Stromal cell of bone marrow (primary cell): ENCODE measurements around the gene TTC39C.

Experiments used
- DNase-seq: peaks from one replicate; pipeline ENCODE4 v3.0.0-alpha.2; 2012; ENCODE audit warnings: low read depth

TTC39C gene

DNA sequence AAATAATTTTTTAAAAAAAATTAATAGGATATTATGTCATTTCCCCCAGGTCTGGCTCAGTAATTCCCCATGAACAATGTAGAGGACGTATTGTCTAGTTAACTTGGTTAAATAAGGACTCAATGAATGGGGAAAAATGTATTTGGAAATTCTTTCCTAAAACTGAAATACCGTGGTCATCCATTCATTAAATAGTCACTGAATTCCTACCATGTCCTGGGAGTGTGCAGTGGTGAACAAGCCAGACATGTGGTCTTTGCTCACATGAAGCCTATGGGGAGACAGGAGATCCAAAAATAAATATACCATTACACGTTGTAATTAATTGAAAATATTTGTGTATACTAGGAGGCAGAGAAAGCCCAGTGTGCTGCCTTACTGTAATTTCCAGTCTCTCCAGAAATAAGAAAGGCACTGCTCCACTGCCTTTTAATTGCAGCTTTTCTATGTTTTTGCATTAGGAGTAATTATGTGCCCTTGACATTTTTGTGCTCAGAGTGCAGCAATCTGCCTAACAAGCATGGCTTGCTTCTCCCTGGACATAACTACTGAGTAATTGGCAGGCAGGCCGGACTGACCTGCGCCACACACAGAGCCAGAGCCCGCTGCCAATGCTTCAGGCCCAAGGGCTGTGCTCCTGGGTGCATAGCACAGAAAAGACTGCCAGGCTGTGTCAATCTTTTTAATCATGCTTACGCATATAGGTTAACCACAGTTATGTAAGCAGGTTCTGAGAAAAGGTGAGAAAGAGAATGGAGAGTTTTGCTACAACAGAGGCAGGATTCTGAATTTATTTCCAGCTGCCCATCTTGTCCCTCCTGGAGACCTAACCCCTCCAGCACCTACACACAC is 22.2 kb upstream of the TTC39C start:
- DNase-seq = no peak

DNA sequence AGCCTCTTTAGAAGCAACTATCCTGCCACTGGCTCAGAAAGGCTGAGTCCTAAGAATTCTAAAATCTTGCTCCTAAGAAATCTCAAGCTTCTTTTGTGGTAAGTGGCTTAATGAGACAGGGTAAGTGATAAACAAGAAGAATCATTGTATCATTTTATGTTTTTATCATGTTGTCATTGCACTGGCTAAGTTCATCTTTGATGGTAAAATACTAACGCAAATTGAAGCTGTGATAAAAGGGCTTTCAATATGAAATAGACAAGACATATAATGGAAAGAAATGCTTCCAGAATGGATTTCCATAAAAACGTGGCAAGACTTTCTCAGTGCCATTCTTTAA is 21.6 kb upstream of the TTC39C start:
- DNase-seq = no peak

DNA sequence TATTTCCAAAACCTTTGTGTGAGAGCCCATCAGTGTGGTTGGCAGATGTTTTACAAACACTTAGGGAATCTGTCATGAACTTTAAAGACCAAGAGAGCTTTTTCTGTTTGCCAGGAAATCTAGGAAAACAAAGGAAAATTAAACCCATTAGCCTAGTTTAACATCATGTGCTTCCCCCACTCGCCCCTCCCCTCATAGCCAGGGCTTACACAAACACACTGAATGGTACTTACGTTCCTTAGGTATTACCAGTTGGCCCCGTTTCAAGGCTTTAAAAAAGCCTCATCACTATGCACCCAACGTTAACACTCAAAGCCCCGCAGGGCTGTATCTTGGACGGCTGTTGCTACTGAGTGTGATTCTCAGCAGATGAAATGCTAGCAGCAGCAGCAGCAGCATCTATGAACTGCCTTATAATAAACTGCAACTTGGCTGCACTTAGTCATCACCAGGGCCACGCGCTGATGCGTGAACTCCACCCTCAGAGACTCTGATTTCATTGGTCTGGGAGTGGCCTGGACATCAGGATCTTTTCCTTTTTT is 20.1 kb upstream of the TTC39C start:
- DNase-seq = peak; percentile 80

DNA sequence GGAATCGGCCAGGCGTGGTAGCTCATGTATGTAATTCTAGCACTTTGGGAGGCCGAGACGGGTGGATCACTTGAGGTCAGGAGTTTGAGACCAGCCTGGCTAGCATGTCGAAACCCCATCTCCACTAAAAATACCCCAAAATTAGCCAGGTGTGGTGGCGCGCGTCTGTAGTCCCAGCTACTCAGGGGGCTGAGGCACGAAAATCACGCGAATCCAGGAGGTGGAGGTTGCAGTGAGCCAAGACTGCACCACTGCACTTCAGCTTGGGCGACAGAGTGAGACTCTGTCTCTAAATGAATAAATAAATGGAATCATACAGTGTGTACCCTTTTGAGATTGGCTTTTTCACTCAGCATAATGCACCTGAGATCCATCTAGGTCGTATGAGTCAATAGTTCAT is 19.4 kb upstream of the TTC39C start:
- DNase-seq = no peak

DNA sequence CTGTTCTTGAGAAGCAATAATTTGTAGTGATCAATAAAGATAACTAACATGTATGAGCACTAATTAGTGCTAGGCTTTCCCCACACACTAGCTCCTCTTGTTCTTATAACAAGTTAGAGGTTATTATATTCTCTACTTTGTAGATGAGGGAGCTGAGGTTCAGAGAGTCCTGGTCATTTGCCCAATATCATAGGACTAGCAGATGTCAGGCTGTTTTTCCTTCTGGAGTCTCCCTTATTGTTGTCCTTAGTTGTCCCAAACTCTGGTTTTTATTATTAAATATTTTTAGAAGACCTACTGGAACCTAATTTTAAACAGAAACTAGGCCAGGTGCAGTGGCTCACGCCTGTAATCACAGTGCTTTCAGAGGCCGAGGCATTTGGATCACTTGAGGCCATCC is 16.5 kb upstream of the TTC39C start:
- no peak for DNase-seq

DNA sequence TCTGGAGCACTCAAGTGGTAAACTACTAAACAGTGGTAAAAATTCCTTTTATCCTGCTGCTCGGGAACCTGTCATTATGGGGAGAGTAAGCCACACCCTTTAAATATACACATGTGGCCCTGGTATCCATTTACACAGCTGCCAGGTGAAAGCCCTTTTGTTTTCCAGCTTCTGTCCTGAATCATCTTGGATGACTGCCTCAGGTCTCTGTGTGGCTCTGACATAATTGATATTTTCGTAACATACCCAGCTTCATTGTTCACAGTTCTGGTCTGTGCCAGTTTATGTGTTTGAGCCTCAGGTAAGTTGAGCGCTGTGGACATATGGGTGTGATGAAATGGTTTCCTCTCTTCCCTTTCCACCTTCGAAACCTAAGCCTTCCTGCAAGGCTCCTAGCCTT is 15.7 kb upstream of the TTC39C start:
- no peak for DNase-seq

DNA sequence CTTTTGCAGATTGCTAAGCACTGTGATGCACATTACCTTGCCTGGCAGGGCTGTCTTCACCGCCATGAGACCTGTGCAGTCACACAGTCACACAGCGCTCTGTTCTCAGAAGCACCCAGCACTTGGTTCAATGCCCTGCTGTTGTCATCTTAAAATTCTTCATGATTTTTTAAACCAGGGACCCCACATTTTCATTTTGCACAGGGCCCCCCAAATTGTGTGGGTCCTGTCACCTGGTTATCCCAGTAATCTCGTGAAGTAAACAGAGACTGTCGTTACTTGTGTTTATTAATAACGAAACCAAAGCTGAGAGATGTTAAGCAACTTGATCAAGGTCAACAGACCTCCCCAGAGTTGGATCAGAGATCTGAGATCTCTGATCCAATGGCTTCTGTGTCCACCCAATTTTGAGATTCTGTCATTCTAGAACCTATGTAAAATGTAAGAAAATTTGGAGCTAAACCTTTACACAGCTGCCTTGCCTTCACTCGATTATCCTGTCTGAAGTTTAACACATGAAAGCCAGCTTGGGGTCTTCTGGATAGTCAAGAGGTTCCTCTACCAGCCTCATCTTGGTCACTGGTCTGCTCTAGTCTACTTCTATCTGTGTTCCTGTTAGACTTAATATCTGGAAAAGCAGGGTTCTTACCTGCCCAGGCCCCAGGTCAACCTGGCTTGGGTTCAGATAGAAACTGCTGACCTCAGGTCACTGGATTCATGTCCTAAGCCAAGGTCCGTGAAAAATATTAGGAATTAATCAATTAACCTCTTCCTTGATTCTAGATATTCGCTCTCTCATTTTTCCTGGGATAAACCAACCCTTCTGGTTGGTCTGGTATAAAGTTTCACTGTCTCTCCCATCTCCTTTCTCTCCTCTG is 13.7 kb upstream of the TTC39C start:
- DNase-seq = no peak

DNA sequence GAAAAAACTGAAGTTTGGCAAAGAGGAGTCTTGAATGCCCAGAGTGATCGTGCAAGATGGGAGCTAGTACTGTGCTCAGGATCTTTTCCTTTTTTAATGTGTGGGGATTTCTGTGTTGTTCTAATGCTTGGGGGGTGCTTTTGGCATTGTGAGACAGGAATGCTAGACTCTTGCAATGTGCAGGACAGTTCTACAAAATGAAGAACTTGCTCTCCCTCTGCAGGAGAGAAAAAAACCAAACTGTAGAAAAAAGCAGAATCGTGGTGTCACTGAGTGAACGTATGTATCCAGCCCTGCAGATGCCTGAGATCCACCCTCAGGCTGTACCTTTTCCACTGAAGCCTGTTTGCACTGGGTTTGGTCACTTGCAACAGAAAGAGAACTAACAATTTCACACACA is 12.1 kb upstream of the TTC39C start:
- DNase-seq = no peak

DNA sequence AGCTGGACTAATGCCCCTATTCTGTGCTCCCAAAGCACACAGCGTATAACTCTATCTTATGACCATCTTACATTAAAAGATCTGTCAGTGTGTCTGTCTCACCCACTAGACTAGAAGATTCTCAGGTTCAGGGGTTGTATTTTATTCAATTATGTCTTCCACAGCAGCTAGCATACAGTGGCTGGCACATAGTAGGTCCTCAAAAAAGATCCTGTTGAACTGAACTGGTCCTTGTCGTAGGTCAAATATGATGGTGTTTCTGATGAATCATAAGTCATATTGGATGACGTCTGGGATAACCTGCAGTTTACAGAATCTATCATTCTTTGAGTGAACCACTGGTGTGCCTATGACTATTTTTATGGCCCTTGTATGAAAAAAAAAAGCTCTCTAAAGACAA is 11.3 kb upstream of the TTC39C start:
- no peak for DNase-seq

DNA sequence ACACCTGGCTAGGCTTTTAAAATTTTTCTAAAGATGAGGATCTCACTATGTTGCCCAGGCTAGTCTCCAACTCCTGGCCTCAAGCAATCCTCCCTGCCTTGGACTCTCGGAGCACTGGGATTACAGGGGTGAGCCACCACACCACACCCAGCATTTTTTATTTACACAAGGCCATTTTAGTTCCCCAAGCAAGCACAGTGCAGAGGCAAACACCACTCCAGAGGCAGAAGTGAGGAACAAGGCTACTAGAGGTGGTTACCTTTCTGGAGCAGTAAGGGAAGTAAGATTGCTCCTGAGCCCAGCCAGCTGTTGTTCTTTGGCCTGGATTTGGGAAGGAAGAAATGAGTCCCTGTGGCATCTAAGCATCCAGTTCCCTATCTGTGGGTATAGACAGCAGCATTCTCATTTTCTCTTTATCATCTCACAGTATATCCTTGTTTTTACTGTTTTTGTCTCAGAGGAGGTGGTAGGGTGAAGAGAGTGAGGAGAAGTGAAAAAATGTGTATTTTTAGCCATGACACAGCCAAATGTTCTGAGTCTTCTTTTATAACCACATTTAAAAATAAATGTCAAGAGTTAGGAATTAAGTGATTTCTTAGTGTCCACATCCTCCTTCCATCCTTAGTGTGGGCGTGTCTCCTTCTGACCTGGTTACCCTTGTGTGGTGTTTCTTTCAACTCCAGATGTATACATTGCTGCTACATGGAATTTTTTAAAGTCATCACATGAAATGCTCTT is 10.5 kb upstream of the TTC39C start:
- no peak for DNase-seq

DNA sequence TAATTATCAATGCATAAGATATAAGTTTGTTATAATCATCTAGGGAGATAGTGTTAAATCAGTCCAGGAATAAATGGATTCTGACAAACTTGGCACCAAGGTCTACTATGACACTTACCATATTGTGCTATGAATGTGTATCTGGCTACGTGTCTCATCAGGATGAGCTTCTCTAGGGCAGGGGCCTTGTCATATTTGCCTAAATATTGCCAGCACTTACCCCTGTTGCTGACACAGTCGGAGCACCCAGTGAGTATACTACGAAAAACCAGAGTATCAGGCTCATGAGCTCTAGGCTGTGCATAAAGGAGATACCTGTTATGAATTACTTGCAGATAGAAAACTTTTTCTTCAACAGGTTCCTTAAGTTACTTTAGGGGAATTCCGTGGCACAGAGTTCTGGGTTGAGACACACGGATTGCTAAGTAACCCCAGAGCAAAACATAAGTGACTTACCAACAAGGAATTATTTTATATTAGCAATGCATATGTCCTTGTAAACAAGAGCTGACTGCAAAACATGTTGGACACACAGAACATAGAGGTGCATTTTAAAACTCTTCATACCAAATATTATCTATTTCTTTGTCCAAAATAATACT is 7.7 kb upstream of the TTC39C start:
- no peak for DNase-seq

DNA sequence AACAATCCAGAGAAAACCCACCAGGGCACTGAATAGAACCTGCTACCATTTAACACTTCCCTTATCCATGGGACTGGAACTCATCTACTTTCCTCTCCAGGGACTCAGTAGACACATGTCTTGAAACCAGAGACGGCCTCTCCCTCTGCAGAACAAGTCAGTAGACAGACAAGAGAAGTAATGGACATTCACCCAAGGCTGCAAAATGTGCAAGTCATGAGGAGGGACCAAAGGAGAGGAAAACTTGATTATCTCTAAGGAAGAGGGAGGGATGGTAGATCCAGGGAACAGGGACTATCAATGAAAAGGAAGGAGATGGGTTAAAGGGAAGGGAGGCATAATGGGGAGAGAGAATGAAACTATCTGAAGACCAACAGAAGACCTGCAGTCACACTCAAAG is 5.3 kb upstream of the TTC39C start:
- no peak for DNase-seq

DNA sequence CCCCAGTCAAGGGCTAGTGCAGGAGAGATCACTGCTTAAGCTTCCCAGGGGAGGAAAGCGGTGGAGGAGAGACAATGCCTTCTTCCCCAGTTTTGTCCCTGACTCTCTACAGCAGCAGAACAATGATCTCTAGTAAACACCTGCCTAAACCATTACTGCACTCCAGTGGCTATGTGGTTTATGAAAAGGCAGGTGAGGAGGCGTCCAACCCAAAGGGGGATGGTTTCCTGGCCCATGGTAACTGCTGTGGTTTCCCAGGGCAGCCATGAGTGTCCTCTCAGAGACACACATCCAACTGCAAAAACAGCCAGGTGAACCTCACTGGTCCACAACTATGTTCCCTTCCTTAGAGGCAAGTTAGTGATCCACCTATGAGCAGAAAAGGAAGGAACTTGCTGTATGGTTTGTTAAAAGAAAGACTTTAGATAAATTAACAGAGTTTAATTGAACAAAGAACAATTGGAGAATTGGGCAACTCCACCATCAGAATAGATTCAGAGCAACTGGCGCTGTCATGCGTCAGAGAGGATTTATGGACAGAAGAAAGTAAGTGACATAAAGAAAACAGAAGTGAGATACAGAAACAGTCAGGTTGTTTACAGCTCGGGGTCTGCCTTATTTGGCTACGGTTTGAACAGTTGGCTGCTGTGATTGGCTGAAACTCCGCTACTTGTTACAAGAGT is 4.8 kb upstream of the TTC39C start:
- DNase-seq = no peak

DNA sequence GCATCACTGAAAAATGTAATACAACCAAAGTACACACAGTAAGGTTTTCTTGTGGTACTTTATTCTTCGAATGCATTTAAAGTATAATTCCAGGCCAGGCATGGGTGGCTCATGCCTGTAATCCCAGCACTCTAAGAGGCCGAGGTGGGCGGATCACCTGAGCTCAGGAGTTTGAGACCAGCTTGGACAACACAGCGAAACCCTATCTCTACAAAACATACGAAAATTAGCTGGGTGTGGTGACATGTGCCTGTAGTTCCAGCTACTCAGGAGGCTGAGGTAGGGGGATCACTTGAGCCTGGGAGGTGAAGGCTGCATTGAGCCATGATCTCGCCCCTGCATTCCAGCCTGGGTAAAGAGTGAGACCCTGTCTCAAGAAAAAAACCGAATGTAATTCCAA is 3.9 kb upstream of the TTC39C start:
- DNase-seq = no peak

DNA sequence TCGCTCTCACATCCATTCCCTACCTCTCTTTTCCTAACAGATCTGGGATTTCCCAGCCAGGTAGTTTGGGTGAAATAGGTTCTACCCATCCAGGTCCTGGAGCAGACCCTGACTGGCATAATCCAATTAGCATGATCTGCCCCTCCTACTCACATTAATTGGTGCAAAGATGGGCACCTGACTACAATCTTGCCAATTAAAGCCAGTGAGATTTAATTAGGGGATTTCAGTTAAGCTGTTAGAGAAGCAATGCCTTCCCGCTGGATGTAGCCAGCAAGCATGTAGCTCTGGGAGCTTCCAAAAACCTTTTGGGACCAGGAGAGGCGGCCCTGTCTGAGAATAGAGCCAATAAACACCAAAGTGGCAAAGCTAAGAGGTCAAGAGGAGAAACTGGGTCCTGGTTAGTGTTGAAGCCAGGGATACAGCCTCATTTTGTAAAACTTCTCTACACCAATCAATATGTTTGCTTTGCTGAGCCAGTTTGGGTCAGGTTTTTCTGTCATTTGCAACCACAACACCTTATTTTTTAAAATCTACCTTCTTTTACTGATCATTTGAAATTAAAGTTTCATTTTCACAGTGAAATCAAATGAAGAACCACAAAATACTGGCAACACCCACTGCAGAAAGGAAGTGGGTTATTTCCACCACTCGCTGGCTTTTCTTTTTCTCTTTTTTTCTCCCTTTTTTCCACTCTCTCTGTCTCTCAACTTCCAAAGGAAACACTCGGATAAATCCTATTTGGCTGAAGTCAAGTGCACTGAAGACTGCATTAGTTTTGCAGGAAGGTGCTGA is 3.2 kb upstream of the TTC39C start:
- no peak for DNase-seq

DNA sequence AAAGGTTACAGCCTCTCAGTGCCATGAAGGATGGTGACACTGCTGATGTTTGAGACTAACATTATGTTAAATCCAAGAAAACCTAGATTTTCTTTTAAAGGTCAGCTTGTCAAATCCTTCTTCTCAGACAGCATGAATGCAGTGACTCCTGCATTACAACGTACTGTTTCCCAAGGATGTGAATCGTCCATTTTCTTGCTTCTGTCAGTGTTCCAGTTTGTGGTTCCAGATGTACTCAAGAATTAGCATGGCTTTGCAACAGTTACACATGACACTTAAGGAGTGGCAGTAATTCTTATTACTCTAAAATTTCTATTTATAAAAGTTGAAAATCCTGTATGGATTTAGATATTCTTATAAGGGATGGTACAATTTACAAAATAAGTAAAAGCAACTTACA is 1.5 kb upstream of the TTC39C start:
- no peak for DNase-seq

DNA sequence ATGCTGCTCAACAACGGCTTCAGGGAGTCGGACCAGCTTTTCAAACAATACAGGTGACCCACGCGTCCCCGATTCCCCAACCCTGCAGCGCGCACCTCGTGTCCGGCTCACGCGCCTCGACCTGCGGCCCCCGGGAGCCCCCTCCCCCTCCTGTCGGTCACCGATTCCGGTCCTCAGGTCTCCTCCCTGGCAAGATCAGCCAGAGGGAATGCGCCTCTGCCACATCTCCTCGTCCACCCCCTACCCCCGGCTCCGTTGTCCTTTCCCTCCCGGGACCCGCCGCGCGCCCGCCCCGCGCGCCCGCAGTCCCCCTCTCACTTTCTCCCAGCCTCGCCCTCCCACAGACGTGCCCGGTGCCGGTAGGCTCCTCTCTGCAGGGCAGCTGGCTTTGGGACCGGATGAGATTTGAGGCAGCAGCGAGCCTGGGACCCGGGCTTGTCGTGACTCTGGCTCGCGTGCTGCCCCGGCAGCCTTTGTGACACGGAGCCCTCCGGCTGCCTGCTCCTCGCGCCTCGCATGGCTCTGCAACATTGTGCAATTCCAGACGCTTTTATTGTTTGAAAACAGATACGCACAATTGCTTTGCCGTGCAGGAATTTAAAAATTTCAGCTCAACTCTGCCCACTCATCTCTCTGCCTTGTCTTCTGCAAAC is 558 bp downstream of the TTC39C start:
- no peak for DNase-seq

DNA sequence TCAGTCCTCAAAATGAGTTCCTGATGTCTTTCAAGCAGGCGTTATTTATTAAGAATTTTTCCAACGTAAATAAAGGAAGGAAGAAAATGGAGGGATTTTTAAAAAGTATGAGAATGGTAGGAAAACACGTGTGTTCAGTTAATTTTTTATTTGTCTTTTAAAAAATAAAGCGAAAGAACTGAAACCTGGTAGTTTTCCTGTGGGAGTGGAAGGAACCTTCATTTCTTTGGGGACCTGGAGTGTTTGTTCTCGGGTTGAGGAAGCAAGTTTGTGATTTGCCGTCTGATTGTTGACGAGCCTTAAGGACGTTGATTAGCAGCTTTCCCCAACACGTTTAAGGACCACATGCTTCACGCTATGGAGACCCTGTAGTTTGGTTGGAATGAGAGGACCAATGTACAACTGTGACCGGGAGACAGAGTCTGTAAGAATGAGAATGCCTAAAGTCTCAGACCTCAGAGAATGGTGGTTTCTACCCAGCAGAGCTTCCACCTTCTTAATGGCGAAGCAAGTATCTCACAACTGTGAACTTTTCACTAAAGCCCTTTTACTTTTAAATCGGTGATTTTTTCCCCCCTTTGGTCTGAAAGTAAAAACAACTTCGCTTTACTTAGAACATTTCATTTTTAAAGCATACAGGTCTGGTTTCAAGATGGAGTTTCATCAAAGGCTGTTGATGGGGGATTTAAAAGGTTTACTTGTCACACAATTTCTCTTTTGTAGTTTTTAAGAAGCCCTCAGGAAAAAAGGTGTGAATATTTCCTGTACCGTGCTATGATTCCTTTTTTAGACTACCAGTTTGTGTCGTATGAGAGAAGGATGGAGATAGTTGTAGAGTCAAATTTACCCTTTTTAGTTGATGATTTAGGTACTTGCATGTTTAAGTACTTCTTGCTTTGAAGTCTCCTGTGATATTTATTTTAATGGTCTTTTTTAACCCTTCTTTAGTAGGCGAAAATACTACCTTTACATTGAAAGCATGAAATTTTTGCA is 1.4 kb downstream of the TTC39C start:
- no peak for DNase-seq

DNA sequence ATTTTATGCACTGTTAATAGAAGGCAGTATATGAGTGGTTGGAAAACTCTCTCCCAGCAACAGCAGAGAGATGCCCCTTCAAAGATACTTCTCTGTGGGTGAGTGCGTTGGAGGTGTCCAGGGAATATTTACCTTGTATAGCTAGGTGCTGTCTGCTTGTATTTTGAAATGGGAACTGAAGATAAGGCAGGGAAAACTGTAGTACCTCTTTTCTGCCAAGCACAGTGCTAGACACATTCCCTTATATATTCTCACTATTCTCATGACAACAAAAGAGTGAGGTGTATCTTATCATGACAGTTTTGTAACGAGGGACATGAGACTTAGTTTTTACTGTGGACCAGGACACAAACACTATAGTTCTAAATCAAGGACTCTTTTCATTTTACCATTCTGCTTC is 2.1 kb downstream of the TTC39C start:
- DNase-seq = no peak
